ENCODE data around the gene LRRC8E. TPM values are rescaled to one million over a fixed set of nuclear protein-coding genes. Genes with fewer than 3 reads are reported as not detected.

LRRC8E gene
- total RNA-seq, 2 donors from 2014 or later = 2.9 to 4.0 TPM

GRCh38 chr19:7867092-7867844 is 21.0 kb upstream of the LRRC8E start:
- Histone ChIP-seq H3K4me3 (no peak overlapping the region), H3K27ac (no peak overlapping the region), H3K9me3 (no peaks in the 10 kb centered on the region), H3K9ac (ENCODE audit: low read depth in 2 of 2, low read length in 2 of 2) (no peak overlapping the region), H3K36me3 (no peaks in the 10 kb centered on the region), H3K4me1 (peaks cover 4% of the 10 kb centered on the region), H3K27me3 (peaks cover 24% of the 10 kb centered on the region)
- no peak for TF ChIP-seq CTCF (IDR thresholded peaks at IDR 0.05)
- intact Hi-C loops (cut with DNase I) = no loop called here
- DNase-seq = no peak

DNA sequence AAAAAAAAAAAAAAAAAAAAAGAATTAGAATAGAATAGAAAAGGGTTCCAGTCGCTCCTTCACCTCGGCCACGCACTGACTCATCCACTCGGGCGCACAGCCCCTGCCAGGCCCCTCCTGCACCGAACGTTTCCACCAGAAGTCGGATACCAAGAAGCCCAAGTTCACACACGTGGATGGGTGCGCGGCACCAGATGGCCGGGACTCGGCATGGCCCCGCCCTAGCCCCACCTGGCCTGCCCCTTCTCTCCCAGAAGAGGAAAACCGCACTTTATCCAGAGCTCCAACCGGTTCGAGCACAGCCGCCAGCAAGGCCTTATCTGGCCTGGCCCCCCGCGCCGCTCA is 20.0 kb upstream of the LRRC8E start:
- TF ChIP-seq CTCF (IDR thresholded peaks at IDR 0.05) = no peak
- H3K9me3 ChIP-seq = no peaks in the 10 kb centered on the region
- peak overlapping the region; percentile 5 to 24 for H3K9ac ChIP-seq (ENCODE audit: low read depth in 2 of 2, low read length in 2 of 2)
- H3K4me3 ChIP-seq = peak overlapping the region; percentile 56
- intact Hi-C loops (cut with DNase I) = no loop called here
- peaks cover 26% of the 10 kb centered on the region for H3K27me3 ChIP-seq
- H3K36me3 ChIP-seq = no peaks in the 10 kb centered on the region
- H3K4me1 ChIP-seq = peaks cover 4% of the 10 kb centered on the region
- no peak overlapping the region for H3K27ac ChIP-seq
- no peak for DNase-seq

DNA sequence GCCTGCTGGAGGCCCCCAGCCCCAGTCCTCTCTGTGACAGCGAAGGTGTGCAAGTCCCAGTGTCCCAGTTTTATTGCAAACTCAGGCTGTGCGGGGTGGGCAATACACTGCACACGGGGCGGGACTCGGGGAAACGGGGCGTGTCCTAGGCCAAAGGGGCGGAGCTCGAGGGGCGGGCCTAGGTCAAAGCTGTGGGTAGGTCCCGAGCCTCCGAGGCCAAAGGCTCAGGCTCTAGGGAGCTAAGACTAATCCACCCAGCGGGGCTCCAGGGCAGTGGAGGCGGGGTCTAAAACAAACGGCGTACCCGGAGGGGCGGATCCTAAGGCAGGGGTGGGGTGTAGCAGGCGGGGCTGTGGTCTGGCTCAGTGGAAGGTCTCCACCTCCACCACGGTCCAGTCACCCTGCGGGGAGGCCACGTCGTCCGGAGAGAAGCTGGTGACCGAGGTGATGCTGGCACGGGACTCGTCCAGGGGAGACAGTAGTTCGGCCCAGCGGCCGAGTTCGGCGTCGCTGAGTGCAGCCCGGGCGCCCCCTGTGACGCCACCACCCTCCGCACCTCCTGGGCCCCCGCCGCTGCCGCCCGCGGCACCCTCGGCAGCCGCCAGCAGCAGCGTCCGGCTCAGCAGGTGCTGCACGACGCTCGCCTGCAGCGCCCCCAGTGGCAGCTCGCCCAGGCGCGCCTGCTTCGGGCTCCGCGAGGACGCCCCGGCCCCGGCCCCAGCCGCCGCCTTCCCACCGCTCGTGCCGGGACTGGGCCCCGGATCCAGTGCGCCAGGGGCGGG is 19.4 kb upstream of the LRRC8E start:
- Histone ChIP-seq H3K4me1 (peaks cover 4% of the 10 kb centered on the region), H3K27ac (peak overlapping the region; percentile 50), H3K27me3 (peaks cover 26% of the 10 kb centered on the region), H3K9ac (ENCODE audit: low read depth in 2 of 2, low read length in 2 of 2) (peak overlapping the region; percentile 5 to 60), H3K4me3 (peak overlapping the region; percentile 56), H3K36me3 (no peaks in the 10 kb centered on the region), H3K9me3 (no peaks in the 10 kb centered on the region)
- peak; percentile 80 for TF ChIP-seq CTCF (IDR thresholded peaks at IDR 0.05)
- peak; percentile 87 for DNase-seq
- intact Hi-C loops (cut with DNase I) = no loop called here

DNA sequence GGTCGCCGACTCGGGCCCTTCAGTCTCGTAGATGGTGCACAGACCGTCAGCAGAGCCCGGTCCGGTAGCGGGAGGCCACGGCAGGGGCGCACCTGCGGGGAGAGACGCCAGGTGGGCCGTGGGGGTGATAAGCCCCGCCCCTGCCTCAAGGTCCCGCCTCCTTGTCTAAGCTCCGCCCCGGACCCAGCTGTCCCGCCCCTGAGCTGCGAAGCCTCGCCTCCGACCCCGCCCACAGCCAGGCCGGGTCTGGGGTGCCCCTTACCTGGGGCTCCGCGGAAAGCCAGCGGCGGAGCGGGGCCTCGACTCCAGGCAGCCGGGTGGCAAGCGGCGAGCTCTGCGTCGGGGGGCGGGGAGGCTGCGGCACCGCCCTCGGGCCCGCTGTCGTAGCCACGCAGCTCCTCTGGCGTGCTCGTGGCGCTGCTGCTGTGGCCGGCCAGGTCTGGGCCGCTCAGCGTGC is 18.8 kb upstream of the LRRC8E start:
- intact Hi-C loops (cut with DNase I) = no loop called here
- H3K4me1 ChIP-seq = peaks cover 4% of the 10 kb centered on the region
- peak overlapping the region; percentile 56 for H3K4me3 ChIP-seq
- peak; percentile 82 for DNase-seq
- H3K9ac ChIP-seq (ENCODE audit: low read depth in 2 of 2, low read length in 2 of 2) = peak overlapping the region in 1 of 2 donors; percentile 60
- no peaks in the 10 kb centered on the region for H3K9me3 ChIP-seq
- peak overlapping the region; percentile 50 for H3K27ac ChIP-seq
- H3K36me3 ChIP-seq = no peaks in the 10 kb centered on the region
- H3K27me3 ChIP-seq = peaks cover 25% of the 10 kb centered on the region
- TF ChIP-seq CTCF (IDR thresholded peaks at IDR 0.05) = no peak

DNA sequence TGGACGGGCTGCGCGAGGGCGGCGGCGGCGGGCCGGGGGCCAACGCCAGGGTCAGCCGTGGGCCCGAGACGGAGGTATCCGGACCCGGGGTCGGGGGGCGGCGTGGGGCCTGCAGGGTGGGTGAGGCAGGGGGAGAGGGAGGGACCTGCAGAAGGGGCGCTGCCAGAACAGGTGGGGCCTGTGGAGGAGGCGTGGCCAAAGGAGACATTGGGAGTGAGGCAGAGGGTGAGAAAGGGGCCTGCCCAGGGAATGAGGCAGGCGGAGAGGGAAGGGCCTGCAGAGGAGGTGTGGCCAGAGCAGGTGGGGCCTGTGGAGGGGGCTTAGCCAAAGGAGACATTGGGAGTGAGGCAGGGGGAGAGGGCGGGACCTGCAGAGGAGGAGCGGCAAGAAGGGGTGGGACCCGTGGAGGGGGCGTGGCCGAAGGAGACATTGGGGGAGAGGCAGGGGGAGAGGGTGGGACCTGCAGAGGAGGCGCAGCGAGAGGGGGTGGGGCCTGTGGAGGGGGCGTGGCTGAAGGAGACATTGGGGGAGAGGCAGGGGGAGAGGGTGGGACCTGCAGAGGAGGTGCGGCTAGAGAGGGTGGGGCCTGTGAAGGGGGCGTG is 18.3 kb upstream of the LRRC8E start:
- H3K4me1 ChIP-seq = peaks cover 4% of the 10 kb centered on the region
- H3K9me3 ChIP-seq = no peaks in the 10 kb centered on the region
- intact Hi-C loops (cut with DNase I) = no loop called here
- DNase-seq = peak; percentile 62
- no peaks in the 10 kb centered on the region for H3K36me3 ChIP-seq
- peak overlapping the region; percentile 56 for H3K4me3 ChIP-seq
- H3K27ac ChIP-seq = peak overlapping the region; percentile 50
- H3K9ac ChIP-seq (ENCODE audit: low read depth in 2 of 2, low read length in 2 of 2) = no peak overlapping the region
- H3K27me3 ChIP-seq = peaks cover 26% of the 10 kb centered on the region
- no peak for TF ChIP-seq CTCF (IDR thresholded peaks at IDR 0.05)
